ENCODE measurements around the gene SWI5.

DNA sequence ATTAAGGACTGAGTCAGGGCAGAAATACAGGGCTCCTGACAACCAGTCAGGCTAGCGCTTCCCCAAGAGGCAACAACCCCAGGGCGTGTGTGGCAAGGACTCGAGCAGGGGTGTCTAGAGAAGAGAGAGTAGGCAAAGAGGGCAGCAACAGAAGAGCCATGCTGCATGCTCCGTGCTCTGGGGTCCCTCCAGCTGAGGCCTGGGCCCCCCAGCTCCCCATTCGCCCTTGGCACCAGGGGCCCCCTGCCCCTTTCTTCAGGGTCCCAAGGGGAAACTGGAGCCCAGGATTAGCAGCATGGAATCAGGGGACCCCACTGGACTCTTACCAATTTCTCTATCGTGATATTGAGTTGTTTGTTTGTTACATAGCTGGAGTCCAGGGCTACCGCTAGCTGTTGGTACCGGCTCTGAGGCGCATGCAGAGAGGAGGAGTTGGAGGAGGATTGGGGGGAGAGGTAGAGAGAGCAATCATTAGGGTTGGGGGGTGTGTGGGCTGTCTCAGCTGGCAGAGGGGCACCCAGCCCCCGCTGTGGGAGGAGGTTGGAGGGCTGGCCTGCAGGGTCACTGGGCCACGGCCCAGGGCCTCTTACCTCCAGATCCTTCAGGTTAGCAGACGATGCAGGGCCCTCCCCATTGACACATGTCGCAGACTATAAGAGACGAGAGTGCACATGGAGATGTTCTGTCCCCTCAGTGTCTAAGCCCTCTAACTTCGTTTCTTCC, 9.0 kb upstream of the SWI5 start:
- TF ChIP-seq EZH2 (IDR thresholded peaks at IDR 0.05; ENCODE audit: insufficient read depth, poor library complexity, severe bottlenecking), result no peak
- TF ChIP-seq EZH2phosphoT487 (IDR thresholded peaks at IDR 0.05; ENCODE audit: insufficient read depth, low read depth), result no peak
